GM19395 (cell line): ENCODE measurements around the gene SPTBN1.
A peak's percentile ranks its signal among the peaks of the same experiment; 100 is the strongest.

ENCODE experiments used
- ATAC-seq: cut with Tn5 transposase; IDR thresholded peaks from one replicate; pipeline ENCODE4 v1.9.1; 2021; ENCODE audit warnings: mild to moderate bottlenecking, moderate library complexity; ENCODE audit not compliant: unreplicated experiment

SPTBN1 gene

DNA sequence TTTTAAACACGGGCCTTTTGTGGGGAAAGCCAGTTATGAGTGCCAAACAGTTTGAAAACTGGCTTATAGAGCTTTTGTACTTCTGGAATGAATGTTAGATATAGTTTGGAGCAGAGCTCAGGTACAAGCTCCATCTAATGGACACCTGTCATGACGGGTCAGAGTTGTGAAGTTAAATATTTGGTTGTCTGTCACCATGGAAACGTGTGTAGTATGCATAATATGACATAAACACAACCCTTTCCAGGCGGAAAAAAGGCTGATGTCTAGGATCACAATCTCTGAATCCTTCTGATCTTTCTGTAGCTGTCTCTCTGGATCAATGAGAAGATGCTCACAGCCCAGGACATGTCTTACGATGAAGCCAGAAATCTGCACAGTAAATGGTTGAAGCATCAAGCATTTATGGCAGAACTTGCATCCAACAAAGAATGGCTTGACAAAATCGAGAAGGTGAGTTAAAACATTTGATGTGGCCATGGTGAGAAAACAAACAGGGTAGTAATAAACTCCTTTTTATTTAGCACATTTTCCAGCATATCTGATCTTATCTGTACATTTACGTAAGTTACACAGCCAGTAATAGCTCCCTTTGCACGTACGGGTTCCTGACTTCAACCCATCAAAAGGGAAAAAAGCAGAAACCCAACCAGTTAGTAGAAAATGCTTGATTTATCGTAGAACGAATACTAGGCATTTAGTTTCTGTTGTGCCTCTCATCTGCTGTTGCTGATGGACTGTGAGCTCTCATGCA is 186.7 kb downstream of the SPTBN1 start:
- no peak for ATAC-seq

DNA sequence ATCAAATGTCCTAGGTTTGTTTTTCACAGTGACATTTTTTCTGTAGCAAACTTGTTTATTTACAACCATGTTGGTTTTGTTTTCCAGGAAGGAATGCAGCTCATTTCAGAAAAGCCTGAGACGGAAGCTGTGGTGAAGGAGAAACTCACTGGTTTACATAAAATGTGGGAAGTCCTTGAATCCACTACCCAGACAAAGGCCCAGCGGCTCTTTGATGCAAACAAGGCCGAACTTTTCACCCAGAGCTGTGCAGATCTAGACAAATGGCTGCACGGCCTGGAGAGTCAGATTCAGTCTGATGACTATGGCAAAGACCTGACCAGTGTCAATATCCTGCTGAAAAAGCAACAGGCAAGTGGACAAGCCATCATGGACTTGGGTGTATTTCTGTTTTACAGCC is 188.1 kb downstream of the SPTBN1 start:
- ATAC-seq = no peak

DNA sequence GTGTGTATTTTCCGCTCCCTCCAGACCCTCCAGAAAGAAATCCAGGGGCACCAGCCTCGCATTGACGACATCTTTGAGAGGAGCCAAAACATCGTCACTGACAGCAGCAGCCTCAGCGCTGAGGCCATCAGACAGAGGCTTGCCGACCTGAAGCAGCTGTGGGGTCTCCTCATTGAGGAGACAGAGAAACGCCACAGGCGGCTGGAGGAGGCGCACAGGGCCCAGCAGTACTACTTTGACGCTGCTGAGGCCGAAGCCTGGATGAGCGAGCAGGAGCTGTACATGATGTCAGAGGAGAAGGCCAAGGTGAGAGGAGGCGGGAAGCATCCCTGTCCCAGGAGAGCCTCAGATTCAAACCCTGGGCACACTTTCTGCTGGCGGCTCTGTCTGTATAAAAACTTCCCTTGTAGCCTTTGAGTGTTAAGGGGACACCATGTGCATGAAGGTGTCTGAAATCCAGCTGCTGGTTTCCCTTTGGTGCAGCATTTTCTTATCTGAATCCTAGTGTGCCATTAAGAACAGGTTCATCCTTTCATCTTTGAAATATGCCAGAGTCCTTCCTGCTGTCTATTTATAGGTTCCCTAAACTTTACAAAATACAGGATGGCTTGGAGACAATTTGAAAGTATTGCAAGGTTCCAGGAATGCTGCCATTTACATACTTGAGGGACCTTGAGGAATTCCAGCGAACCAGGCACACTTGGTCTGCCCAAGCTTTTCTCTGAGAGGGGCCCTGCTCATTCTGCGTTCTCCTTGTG is 190.2 kb downstream of the SPTBN1 start:
- no peak for ATAC-seq

DNA sequence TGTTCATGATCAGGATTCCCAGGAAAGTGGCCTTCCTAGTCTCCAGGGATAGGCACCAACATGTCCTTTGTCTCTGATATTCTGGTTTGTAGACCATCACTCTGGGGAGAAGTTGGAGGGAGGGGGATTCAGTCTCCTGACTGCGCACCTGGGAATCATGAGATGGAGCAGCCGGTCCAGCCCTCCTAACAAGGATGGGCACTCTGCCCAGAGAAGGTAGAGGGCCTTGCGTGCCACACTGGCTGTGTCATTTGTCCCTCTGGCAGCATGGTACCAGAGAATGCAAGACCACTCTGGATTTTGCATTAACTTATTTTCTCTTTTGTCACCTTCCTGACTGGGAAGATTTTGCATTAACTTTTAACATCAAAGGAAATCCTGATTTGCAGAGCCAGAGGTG is 192.1 kb downstream of the SPTBN1 start:
- no peak for ATAC-seq

DNA sequence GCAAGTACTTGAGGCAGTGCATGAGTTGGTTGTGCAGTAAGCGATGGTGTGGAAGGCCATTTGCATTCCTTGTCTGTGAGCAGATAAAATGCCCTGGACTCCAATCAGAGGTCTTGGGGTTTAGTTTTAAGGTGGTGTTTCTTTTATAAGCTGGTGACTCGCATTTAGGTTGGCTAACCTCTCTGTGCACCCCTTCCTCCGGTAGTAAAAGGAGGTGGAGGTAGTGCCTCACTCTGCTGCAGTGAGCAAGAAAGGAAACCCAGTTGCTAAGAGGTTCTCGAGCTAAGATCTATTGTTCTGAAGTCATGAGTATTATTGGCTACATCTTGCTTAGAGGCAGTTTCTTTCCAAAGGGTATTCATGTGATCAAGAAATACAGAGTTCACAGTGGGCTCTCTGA is 193.1 kb downstream of the SPTBN1 start:
- ATAC-seq = no peak

DNA sequence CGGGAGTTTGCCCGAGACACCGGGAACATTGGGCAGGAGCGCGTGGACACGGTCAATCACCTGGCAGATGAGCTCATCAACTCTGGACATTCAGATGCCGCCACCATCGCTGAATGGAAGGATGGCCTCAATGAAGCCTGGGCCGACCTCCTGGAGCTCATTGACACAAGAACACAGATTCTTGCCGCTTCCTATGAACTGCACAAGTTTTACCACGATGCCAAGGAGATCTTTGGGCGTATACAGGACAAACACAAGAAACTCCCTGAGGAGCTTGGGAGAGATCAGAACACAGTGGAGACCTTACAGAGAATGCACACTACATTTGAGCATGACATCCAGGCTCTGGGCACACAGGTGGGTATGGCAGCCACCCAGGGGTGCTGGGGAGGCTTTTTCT is 193.5 kb downstream of the SPTBN1 start:
- no peak for ATAC-seq

DNA sequence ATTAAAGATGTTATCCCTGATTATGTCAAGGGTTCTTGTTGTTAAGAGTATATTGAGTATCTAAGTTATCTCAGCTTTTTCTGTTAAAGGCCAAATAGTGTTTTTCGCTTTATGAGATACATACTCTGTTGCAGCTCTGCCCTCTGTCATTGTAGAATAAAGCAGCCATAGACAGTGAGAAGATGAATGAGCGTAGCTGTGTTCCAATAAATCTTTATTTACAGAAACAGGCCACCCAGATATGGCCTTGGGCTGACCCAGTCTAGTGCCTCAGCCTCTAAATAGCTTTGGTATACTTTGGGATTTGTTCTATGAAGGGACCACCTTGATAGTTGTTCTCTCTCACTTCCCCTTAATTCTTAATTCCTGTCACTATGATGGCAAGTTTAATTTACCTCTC is 194.5 kb downstream of the SPTBN1 start:
- no peak for ATAC-seq

DNA sequence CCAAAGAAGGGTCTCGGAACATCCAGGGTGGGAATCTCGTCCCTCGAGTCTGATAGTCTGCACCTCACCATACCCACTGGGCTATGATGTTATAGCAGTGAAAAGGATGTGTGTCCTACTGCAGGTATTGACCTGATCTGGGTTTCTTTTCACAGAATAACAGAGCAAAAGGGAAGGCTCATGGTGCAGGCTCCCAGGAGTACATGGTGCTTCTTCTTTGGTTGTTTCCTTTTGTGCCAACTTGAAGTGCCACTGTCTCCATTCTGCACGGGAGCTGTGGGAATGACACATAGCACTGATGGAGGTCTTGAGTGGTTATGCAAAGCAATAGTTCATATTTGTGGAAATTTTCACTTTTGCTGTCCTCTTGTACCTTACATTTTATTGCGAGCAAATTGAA is 195.2 kb downstream of the SPTBN1 start:
- no peak for ATAC-seq

DNA sequence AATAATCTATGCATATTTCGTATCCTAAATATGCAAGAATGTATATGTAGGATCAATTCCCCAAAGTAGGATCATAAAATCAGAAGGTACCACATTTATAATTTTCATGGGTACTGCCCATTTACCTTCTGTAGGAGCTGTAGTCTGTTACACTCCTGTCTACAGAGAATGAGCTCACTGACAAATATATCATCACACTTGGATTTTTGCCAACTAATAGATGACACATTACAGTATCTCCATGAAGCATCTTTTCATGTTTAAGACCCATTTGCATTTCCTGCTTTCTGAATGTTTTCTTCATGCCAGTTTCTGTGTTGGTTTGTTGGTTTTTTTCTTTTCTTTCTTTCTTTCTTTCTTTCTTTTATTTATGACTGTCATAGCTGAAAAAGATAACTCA is 196.4 kb downstream of the SPTBN1 start:
- peak; percentile 94 for ATAC-seq

DNA sequence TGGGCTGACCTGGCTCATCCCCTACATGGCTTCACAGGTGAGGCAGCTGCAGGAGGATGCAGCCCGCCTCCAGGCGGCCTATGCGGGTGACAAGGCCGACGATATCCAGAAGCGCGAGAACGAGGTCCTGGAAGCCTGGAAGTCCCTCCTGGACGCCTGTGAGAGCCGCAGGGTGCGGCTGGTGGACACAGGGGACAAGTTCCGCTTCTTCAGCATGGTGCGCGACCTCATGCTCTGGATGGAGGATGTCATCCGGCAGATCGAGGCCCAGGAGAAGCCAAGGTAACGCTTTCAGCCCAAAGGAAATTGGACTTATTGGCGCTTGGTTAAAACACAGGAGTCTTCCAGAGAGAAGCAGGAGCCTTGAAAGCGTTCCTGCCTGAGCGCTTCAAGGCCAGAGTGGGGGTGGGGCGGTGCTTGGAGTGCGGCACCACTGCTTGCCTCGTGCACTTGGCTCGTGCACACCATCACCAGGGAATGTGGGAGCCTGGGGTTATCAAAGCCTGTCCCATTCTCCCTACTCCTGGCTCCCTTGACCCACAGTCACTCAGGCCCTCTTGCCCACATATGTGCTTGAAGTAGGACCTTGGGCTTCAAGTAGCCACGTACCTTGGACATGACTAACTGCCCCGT is 197.6 kb downstream of the SPTBN1 start:
- ATAC-seq = no peak

DNA sequence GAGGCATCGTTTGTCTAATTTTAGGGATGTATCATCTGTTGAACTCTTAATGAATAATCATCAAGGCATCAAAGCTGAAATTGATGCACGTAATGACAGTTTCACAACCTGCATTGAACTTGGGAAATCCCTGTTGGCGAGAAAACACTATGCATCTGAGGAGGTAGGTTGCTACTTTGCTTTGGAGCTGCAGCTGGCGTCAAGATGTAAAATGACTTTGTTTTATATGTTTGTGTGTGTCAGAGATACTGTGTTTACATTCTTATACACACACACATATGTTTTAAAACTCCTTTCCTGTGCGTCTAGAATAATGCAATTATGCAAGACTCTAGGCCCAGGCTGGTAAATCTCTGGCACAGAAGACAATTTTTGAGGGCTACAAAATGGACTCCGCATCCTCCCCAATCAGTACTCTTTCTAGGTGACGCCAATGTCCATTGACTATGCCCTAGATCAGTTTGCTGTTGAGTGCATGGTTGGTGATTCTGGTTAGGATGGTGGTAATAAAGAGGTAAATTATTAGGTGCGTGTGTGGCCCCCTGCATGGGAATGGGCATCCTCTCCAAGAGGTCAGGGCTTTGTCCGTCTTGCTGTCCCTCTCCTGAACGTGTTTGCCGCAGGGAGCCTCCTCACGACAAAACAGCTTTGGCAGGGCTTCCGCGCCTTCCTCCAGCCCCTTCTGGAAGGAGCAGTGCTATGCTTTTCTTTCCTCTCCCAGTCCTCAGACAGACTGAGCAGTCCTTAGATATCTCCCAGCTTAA is 199.1 kb downstream of the SPTBN1 start:
- ATAC-seq = no peak

DNA sequence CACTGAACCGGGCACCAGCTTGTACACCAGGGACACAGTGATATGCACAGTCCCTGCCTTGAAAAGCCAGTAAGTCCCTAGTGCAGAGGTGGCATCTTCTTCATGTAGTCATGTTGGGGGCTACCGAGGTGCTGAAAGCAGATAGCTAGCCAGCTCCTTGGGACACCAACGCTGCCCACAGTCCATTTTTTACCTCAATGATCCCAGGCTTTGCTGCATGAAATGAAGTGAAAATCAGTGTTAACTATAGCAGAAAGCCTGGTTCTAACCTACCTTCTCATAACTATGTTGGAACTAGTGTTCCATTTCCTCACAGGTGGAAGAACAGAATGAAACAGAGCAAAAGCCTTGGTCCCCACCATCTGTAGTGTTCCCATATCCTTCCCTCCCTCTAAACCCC is 200.7 kb downstream of the SPTBN1 start:
- ATAC-seq = no peak

DNA sequence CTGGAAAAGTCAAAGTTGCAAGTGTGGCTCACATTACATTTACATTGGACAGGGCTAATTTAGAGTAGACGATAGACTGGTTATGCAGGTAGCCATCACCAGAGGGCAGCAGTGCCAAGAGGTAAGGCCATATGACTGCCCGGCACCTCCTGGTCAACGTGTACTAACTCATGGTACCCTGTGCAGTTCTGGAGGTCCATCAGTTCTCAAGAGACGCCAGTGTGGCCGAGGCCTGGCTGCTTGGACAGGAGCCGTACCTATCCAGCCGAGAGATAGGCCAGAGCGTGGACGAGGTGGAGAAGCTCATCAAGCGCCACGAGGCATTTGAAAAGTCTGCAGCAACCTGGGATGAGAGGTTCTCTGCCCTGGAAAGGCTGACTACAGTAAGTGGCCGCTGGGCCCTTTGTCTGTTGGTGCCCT is 201.5 kb downstream of the SPTBN1 start:
- ATAC-seq = no peak

DNA sequence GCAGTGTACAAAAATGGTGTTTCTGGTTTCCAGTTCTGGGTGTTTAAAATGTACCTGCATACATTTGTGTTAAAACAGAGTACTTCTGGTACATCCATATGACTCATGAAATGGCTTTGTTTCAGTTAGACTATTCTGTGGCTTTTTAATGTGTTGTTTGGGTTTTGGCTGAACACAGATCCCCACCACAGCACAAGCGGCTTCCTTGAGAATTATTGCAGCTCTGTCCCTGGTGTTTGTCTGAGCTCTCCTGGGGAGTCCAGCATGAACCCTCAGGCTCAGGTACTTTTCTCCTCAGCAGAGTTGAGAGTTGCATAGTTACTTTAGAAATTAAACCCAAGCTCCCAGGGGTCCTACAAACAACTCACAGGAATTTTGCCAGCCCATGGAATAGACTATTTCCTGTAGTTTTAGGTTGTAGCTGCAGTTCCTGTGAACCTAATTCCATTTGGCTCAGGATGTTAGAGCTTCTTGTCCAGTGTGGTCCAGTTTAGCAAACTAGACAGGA is 202.5 kb downstream of the SPTBN1 start:
- ATAC-seq = no peak

DNA sequence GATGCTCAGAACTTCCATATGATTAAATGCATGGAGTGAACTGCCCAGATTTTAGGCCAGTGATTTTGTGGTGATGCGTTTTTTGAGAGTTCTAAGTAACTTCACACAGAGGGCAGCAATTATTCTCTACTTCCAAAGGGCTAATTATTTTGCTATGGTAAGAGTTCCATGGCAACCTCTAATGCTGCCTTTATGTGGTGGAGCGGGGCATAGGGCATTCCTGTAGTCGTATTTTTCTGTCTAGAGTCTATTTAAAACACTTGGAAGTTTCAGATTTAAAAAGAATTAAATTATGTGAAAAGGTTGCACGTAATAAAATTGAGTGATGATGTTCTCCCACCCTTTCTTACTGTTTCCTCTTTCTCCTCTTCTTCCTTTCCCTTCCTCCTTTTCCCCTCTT is 203.4 kb downstream of the SPTBN1 start:
- no peak for ATAC-seq

DNA sequence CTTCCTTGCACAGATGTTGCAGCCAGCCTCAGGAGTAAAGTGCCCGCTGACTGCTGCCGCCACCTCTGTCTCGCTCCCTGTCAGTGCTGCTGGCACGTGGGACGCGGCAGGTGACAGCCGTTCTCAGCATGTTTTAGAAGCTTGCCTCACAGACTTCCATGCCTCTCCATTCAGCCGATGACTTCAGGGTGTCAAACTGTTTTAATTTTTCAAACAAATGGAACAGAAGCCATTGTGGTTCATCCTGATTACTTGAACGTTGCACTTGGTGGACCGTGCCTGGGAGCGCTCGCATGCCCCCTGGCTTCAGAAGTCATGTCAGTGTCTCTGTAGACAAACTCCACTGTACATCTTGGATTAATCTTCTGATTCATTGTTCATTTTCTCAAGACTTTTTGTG is 204.6 kb downstream of the SPTBN1 start:
- no peak for ATAC-seq

DNA sequence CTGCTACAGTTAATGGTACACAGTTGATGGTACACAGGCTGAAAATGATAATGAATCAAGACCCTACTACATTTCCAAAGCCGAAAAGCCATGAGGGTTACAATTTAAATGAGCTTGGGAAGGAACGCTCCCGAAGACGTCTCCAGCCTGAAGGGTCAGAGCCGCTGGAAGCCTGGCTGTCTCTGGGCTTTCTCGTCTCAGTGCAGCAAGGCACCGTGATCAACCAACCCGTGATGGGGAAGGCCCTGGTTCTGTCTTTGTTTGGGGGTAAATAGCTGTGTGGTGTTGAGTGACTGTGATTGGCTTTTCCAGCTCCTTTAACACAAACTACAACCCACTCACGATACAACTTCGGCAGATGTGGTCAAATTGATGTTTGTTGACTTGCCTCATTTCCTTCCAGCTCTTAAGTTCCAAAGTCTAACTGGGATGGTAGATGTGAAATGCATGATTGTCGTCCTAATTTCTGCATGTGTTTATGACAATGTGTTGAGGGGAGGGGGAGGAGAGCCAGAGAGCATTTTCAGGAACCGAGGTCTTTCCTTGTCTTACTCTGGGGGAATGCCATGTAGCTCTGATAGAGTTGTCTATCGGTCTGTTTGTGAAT is 207.4 kb downstream of the SPTBN1 start:
- no peak for ATAC-seq

DNA sequence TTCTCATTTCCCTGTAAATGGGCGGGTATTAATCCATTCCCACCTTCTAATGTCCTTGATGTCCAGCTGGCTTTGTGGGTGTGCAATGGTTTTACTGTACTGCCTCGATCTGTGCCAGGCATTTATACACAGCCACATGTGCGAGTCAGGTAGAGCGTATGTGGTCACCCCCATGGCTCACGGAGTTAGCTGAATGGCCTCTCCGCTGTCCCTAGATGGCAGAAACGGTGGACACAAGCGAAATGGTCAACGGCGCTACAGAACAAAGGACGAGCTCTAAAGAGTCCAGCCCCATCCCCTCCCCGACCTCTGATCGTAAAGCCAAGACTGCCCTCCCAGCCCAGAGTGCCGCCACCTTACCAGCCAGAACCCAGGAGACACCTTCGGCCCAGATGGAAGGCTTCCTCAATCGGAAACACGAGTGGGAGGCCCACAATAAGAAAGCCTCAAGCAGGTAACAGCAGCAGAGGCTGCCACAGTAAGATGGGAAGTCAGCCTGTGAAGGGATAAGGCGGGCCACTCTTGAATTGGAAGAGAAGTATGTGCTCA is 208.2 kb downstream of the SPTBN1 start:
- ATAC-seq = no peak

DNA sequence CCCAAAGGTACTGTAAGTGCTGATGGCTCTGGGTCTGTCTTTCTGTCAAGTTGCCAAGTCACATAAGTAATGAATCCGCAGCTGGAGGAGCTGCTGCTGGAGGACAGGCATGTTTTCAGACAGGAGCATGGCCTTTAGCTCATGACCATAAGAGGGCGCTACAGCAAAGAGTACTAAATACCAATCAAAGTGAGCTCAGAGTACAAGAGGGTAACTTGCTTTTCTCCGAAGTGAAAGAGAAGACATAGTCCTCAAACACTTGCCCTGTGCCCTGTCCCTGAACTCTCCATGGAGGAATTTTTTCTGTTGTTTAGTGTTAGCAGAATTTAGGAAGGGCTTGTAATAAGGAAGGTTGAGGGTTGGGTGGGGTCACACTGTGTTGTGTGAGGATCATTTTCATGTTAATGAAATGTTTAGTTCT is 209.3 kb downstream of the SPTBN1 start:
- peak; percentile 62 for ATAC-seq

DNA sequence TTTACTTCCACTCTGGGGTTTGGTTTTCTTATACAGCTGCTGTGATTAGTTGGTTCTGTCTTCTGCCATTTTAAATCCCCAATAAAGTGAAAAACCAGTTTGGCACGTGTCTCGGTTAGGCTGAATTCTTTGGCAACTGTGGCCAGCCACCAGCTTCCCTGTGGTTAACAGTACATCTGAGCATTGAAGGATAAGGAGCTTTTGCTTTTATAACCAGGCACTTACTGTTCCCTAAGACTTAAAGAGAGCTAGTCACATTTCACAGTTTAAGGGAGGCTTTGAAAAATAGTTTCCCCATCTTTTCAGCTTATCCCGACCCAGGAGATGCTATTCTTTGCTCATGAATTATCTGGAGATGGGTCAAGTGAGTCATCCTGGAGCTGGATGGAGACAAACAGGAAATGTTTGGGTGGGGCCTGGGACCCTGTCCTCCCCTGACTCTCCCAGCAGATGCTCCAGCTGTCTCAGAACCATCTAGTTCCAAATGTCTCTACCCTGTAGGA is 210.1 kb downstream of the SPTBN1 start:
- ATAC-seq = no peak
